NCI-H1092 treated with DMSO at 0.1 percent for 48 hours (cell line): ENCODE results near the gene UBE2G2.

Source experiments
- DNase-seq: peaks from one replicate; lab custom pipeline; 2025; lab: John Stamatoyannopoulos, UW

UBE2G2 gene

DNA sequence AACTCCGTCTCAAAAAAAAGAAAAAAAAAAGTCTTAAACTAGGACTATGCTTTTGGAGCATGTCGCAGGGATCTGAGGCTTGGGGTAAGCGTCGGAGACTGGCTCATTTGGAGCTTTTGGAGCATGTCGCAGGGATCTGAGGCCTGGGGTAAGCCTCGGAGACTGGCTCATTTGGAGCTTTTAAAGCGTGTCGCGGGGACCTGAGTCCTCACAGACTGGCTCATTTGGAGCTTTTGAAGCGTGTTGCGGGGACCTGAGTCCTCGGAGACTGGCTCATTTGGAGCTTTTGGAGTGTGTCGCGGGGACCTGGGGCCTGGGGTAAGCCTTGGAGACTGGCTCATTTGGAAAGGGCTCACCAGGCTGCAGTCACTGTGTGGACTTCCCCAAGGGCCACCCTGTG, 76.7 kb downstream of the UBE2G2 start:
- no peak for DNase-seq

DNA sequence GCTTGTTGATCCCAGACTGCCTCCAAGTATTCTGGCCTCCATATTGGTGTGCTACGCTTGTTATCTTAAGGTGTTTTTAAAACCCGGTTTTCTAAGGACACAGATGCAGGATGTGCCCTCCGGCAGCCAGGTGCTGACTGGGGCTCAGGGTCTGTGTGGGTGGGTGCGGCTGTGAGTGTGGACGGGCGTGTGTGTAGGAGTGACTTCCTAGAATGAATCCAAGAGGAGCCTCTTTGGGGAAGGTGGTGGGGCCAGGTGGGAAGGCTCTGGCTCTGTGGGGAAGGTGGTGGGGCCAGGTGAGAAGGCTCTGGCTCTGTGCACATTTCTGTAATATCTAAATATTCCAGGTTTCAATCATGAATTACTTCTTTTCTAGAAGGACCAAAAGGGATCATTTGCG, 77.4 kb downstream of the UBE2G2 start:
- DNase-seq = no peak

DNA sequence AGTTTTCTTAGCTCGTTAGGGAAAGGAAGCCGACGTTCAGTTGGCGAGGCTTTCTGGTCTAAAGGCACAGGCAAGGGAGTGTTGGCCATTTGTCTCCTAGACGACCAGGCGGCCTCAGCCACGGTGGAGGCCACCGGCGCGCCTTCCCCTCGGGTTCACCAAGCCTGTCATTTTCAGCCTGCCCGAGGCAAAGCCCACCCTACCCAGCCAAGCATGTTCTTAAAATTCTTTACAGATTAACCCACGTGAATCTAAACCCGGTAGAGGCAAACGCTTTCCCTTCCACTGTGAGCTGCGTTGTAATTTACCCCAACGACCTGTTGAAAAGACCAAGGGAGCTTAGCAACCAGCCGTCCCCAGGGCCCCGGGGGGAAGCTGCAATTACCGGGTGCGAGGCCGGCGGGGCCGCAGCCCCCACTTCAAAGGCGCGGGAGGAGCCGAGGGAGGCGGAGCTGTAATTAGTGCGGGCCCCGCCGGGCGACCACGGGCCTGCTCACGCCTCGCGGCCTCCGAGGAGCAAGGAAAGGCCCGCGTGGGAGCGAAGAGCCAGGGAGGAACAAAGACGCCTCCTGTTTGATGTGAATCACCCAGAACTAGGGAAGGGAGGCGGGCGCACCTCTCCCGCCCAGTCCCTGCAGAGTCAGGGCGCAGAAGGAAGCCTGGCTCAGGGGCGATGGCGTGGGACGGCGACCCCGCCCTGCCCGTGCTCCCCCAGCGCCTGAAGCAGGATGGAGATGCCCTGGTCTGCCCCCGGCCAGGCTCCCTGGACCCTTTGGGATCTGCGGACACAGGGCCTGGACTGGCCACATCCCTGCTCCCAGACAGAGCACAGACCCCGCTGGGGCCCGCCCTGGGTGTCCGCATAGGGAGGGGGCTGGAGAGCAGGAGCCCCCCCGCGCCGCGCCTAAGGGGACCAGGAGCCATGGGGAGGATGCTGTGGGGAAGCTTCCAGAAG, 78.2 kb downstream of the UBE2G2 start:
- no peak for DNase-seq

DNA sequence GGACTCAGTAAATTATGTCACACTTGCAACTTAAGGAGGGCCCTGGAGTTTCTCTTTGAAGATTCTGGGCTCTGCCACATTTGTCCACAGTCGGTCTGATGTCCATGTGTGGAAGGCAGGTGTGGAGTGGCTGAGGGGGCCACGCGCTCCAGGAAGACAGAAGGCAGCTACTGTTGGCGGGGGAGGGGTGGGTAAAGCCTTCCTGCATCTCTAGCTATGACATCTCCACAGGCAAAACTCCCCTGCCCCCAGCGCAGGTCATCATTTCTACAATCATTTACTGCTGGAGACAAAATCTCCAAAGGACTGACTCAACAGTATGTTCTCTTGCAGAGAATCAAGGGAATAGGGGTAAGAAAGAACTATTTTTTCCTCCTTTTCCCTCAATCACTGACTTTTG, 78.9 kb downstream of the UBE2G2 start:
- no peak for DNase-seq

DNA sequence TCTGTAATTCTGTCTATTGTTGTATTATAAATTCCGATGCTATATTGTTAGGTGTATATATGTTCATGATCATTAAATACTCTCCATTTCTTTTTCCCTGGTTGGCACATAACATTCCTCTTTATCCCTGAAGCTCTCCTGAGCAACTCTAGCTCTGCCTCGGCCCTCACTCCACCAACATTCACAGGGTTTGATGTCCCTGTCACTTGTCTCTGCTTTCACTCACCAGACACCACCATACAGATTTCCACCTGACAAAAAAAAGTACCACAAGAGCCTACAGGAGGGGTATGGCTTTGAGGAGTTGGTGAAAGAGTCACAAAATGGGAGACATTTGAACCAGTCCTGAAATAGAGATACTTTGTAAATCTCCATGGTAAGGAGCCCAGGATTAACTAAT, 81.5 kb downstream of the UBE2G2 start:
- no peak for DNase-seq
